Kidney (tissue), 14 donors: ENCODE results near the gene POLE3. TPM values are rescaled to one million over a fixed set of nuclear protein-coding genes. Genes with fewer than 3 reads are reported as not detected.
A peak's percentile ranks its signal among the peaks of the same experiment; 100 is the strongest.
"Not testable (repeated sequence)": the region's sequence is repeated elsewhere in the genome, so short reads cannot be mapped to it uniquely, and the experiment has no call there.

Experiments used
- DNase-seq, 5 donors: peaks; one replicate each; pipeline ENCODE4 v3.0.0-alpha.2; 2013 to 2020
- FAIRE-seq: peaks from 2 replicates; lab custom pipeline; 2012; peaks lifted over from hg19 to GRCh38; lab: Jason Lieb, UNC
- H3K27ac ChIP-seq, 2 donors: one replicate each; pipeline ENCODE4 v1.7.0; 2013; ENCODE audit warnings: low read depth in 2 of 2, low read length in 2 of 2, inconsistent platforms in 1 of 2
- H3K27me3 ChIP-seq: one replicate; pipeline ENCODE4 v1.7.1; 2013; ENCODE audit warnings: low read length, inconsistent platforms; ENCODE audit not compliant: control insufficient read depth, insufficient read depth
- H3K36me3 ChIP-seq, 3 donors: one replicate each; pipeline versions ENCODE4 v1.7.0 to v1.7.1; 2013; ENCODE audit warnings: low read length in 3 of 3, control low read depth in 1 of 3, inconsistent platforms in 1 of 3; ENCODE audit not compliant: insufficient read depth in 3 of 3, control insufficient read depth in 2 of 3
- H3K4me1 ChIP-seq, 3 donors: one replicate each; pipeline versions ENCODE4 v1.7.0 to v1.7.1; 2013; ENCODE audit warnings: low read length in 3 of 3, inconsistent platforms in 1 of 3, low read depth in 1 of 3; ENCODE audit not compliant: control insufficient read depth in 2 of 3, insufficient read depth in 2 of 3
- H3K4me3 ChIP-seq, 3 donors: one replicate each; pipeline versions ENCODE4 v1.7.0 to v1.8.1; 2013; ENCODE audit warnings: low read length in 3 of 3, control low read depth in 1 of 3, inconsistent platforms in 1 of 3
- H3K9ac ChIP-seq, 3 donors: one replicate each; pipeline versions ENCODE4 v1.7.0 to v1.7.1; 2013; ENCODE audit warnings: low read length in 3 of 3, control low read depth in 1 of 3, inconsistent platforms in 1 of 3
- H3K9me3 ChIP-seq, 3 donors: one replicate each; pipeline versions ENCODE4 v1.7.0 to v1.7.1; 2013; ENCODE audit warnings: low read length in 3 of 3, control low read depth in 1 of 3, inconsistent platforms in 1 of 3; ENCODE audit not compliant: control insufficient read depth in 2 of 3, insufficient read depth in 1 of 3
- CTCF ChIP-seq: IDR thresholded peaks from 3 replicates; pipeline ENCODE4 v1.5.1; 2012; ENCODE audit warnings: mild to moderate bottlenecking, moderate library complexity, borderline replicate concordance; ENCODE audit not compliant: insufficient read depth; ENCODE audit errors: extremely low read depth
- intact Hi-C: fragments of 100-400 bp; cut with DNase I; formaldehyde crosslinking; loops from one replicate; pipeline ENCODE4 v1.11.1; 2022
- polyA plus RNA-seq: library from polyadenylated mRNA; stranded (reverse); fragments of 350-450 nt; fragmentation: Illumina TruSeq; extraction: RNeasy Lipid Tissue Mini Kit (QIAGEN cat#74804); gene quantifications from one replicate; pipeline ENCODE4 v1.2.3, GENCODE V29; 2014; ENCODE audit warnings: low read depth, low replicate concordance; ENCODE audit not compliant: insufficient read depth
- total RNA-seq: library from RNA; stranded (reverse); fragmentation: NEBNext Ultra II Directional; extraction: Animal tissue kit (Norgen Biotek cat#: 25700); gene quantifications from one replicate; pipeline ENCODE4 v1.2.1, GENCODE V29; 2021
- donor health status: control.
- donor health status: control.
- donor health status: control.
- donor health status: control.
- donor health status: control.
- donor health status: DM: yes; HTN: yes; CAD: no.
- donor health status: Normal renal cell carcinoma (clear cell type).

POLE3 gene
- total and polyA plus RNA-seq, 2 donors from 2014 or later = 26.1 to 27.1 TPM

DNA sequence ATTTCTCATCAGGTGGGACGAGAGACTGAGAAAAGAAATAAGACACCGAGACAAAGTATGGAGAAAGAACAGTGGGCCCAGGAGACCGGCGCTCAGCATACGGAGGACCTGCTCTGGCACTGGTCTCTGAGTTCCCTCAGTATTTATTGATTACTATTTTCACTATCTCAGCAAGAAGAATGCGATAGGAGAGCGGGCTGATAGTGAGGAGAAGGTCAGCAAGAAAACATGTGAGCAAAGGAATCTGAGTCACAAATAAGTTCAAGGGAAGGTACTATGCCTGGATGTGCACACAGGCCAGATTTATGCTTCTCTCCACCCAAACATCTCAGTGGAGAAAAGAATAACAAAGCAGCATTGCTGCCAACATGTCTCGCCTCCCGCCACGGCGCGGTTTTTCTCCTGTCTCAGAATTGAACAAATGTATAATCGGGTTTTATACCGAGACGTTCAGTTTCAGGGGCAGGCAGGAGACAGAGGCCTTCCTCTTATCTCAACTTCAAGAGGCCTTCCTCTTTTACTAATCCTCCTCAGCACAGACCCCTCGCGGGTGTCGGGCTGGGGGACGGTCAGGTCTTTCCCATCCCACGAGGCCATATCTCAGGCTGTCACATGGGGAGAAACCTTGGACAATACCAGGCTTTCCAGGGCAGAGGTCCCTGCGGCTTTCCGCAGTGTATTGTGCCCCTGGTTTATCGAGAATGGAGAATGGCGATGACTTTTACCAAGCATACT is 31.2 kb downstream of the POLE3 start:
- H3K9me3 ChIP-seq, H3K4me1 ChIP-seq, H3K36me3 ChIP-seq, intact Hi-C loops, DNase-seq, H3K27me3 ChIP-seq, H3K9ac ChIP-seq, H3K27ac ChIP-seq, FAIRE-seq, H3K4me3 ChIP-seq: not testable (repeated sequence)

GRCh38 chr9:113376634-113377567 is 33.6 kb downstream of the POLE3 start, which contains the start of gene HDHD3:
TSS of gene HDHD3 (minus strand) at chr9:113376986. CDS start at chr9:113374354, 2,632 bp downstream.
- Histone ChIP-seq H3K9ac (peak within 1 kb of the TSS; percentile 50 to 91 (median 90)), H3K9me3 (no peaks in the 10 kb centered on the region), H3K27ac (peak within 1 kb of the TSS; percentile 85 to 90), H3K27me3 (no peaks in the 10 kb centered on the region), H3K36me3 (peaks cover 0 to 10% (median 0%) of the 10 kb centered on the region in 3 donors), H3K4me1 (peaks cover 0 to 18% (median 3%) of the 10 kb centered on the region in 3 donors), H3K4me3 (peak within 1 kb of the TSS; percentile 63 to 88 (median 76))
- FAIRE-seq (no peak), DNase-seq (peak; percentile 89 to 95 (median 92))
- no peak for TF ChIP-seq CTCF
- intact Hi-C loops = no loop called here

DNA sequence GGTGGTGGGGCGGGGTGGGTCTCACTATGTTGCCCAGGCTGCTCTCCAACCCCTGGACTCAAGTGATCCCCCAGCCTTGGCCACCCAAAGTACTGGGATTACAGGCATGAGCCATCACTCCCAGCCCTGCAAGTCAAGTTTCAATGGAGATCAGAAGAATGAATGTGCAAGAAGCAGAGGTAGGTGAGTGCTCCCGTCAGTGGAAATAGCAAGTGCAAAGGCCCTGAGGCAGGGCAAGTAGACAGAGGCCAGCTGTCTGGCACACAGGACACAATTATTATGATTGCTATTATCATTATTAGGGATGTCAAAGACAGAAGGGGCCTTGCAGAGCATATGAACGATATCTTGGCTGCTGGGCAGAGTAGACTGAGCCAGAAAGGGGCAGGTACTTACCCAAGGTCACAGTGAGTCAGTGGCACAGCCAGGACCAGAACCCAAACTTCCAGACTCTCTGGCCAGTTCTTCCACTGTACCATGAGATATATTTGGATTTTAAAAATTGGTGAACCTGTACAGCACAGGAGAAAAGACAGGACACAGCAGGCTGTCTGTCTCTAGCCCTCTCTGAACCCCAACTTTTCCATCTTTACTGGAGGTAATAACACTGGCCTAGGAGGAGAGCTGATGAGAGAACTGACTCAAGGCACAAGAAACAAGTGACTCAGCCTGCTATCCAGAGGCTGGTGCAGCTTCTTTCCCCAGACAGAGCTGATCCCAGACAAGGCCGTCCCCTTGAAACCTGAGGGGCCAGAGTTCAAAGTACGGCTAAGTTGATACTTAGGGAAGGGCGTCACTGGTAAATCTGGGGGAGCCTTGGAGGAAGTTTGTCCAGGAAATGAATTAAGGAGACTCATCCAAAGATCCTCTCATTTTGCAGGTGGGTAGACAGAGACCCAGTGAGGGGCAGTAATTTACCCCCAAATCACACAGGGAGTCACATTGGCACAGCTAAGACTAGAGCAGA is 35.1 kb downstream of the POLE3 start:
- H3K9me3 ChIP-seq = no peaks in the 10 kb centered on the region
- DNase-seq = no peak
- FAIRE-seq = no peak
- H3K36me3 ChIP-seq = peaks cover 0 to 10% (median 0%) of the 10 kb centered on the region in 3 donors
- peak overlapping the region in 2 of 3 donors; percentile 43 to 88 for H3K4me3 ChIP-seq
- no peak for TF ChIP-seq CTCF
- intact Hi-C loops = no loop called here
- peaks cover 0 to 14% (median 0%) of the 10 kb centered on the region in 3 donors for H3K4me1 ChIP-seq
- H3K27me3 ChIP-seq = no peaks in the 10 kb centered on the region
- H3K27ac ChIP-seq = peak overlapping the region; percentile 13 to 61
- peak overlapping the region in 2 of 3 donors; percentile 5 to 28 for H3K9ac ChIP-seq
